ENCODE data around the gene ISCA2. TPM values are rescaled to one million over a fixed set of nuclear protein-coding genes. Genes with fewer than 3 reads are reported as not detected.

Gene ISCA2
- total and polyA plus RNA-seq, 9 of the 15 experiments (the other 6 are each of a cell fraction or from before 2014, with no cell fraction given): 5.0 to 36.7 (median 18.1) TPM

- TF ChIP-seq ZNF609 (CRISPR knock-in tag; IDR thresholded peaks at IDR 0.05; ENCODE audit: borderline replicate concordance) (no peak), KLF6 (CRISPR knock-in tag; IDR thresholded peaks at IDR 0.05; ENCODE audit: borderline replicate concordance) (no peak), CUX1 (CRISPR knock-in tag; IDR thresholded peaks at IDR 0.05) (no peak), ELK3 (CRISPR knock-in tag; IDR thresholded peaks at IDR 0.05) (no peak), SAP30 (IDR thresholded peaks at IDR 0.05; ENCODE audit: borderline replicate concordance, insufficient read depth, low read depth, low read length, poor library complexity, severe bottlenecking) (peak; percentile 44)
- TF ChIP-seq, protein P1, sequence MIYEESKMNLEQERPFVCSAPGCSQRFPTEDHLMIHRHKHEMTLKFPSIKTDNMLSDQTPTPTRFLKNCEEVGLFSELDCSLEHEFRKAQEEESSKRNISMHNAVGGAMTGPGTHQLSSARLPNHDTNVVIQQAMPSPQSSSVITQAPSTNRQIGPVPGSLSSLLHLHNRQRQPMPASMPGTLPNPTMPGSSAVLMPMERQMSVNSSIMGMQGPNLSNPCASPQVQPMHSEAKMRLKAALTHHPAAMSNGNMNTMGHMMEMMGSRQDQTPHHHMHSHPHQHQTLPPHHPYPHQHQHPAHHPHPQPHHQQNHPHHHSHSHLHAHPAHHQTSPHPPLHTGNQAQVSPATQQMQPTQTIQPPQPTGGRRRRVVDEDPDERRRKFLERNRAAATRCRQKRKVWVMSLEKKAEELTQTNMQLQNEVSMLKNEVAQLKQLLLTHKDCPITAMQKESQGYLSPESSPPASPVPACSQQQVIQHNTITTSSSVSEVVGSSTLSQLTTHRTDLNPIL (CRISPR knock-in tag; IDR thresholded peaks at IDR 0.05): no peak
Observed at GRCh38 chr14:74492776-74493342, 706 bp upstream of the ISCA2 start, which contains the start of gene NPC2 (continued).

All from K562 (cell line).